ENCODE results near the gene MKI67. TPM values are rescaled to one million over a fixed set of nuclear protein-coding genes. Genes with fewer than 3 reads are reported as not detected.
A peak's percentile ranks its signal among the peaks of the same experiment; 100 is the strongest.
"Not testable (repeated sequence)": the region's sequence is repeated elsewhere in the genome, so short reads cannot be mapped to it uniquely, and the experiment has no call there.

MKI67 gene
- total RNA-seq, 1 experiment from 2014 or later: 151 TPM

DNA sequence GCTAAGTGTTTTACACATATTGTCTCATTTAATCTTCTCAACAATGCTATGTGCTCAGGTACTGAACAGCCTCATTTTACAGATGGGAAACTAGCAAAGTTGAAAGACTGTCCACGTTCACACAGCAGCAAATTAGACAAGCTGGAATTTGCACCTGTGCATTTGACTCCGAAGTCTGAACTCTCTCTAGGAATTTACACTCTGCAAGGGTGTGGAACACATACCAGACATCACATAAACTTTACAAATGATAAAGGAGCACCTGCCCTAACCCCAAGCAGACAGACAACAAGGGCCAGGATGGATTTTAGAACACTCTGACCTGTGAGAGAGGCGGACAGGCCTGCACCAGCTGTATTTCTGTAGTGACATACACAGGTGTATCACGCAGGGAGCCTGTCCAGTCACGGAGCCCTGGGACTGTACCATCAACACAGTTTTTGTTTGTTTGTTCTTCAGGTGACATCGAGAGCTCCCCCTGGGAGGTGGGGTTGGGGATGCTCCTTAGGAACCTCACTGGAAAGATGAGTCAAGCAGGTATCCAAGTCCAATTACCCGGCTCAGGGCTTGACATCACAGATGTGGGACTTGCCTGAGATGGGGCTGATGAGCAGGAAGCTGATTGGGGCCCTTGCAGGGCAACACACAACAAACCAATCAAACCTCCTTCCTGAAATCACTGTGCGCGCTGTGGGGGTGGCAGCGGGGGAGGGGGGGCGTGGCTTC, 31.0 kb downstream of the MKI67 start:
- POLR2A ChIA-PET: no interaction called here
- Histone ChIP-seq H3K9me3 (ENCODE audit: control insufficient read depth, insufficient read depth, low read depth, low read length) (no peaks in the 10 kb centered on the region), H3K27me3 (ENCODE audit: control insufficient read depth, insufficient read depth, low read length) (no peaks in the 10 kb centered on the region), H3K36me3 (ENCODE audit: control insufficient read depth, insufficient read depth, low read length) (peaks cover 15% of the 10 kb centered on the region), H3K4me1 (ENCODE audit: control insufficient read depth, insufficient read depth, low read length) (peaks cover 4% of the 10 kb centered on the region; the same call in 1 of the 2 replicates), H3K4me3 (ENCODE audit: low read depth in 2 of 2, low read length in 2 of 2) (no peak overlapping the region), H3K27ac (ENCODE audit: low read length) (no peak overlapping the region)
- DNase-seq (ENCODE audit: low read depth, low spot score) (no peak), ATAC-seq (peak; percentile 62)
- BruUV-seq (replicated peaks): no TSS peak
- CTCF ChIA-PET: no interaction called here
- intact Hi-C loops (cut with micrococcal nuclease; ENCODE audit: unreplicated experiment): no loop called here
- in situ Hi-C loops (cut with HindIII; ENCODE audit: low pct_unique_long_range_greater_than_20kb, low sequenced_read_pairs): no loop called here
- TF ChIP-seq POLR2AphosphoS5 (IDR thresholded peaks at IDR 0.05; ENCODE audit: low read depth, low read length) (no peak; the same call in 1 of the 2 replicates), SIN3A (IDR thresholded peaks at IDR 0.05; ENCODE audit: borderline replicate concordance, insufficient read depth, low read depth, low read length) (no peak), TCF7L2 (IDR thresholded peaks at IDR 0.05; ENCODE audit: low read depth, low read length) (no peak)
- TF ChIP-seq, protein P1, sequence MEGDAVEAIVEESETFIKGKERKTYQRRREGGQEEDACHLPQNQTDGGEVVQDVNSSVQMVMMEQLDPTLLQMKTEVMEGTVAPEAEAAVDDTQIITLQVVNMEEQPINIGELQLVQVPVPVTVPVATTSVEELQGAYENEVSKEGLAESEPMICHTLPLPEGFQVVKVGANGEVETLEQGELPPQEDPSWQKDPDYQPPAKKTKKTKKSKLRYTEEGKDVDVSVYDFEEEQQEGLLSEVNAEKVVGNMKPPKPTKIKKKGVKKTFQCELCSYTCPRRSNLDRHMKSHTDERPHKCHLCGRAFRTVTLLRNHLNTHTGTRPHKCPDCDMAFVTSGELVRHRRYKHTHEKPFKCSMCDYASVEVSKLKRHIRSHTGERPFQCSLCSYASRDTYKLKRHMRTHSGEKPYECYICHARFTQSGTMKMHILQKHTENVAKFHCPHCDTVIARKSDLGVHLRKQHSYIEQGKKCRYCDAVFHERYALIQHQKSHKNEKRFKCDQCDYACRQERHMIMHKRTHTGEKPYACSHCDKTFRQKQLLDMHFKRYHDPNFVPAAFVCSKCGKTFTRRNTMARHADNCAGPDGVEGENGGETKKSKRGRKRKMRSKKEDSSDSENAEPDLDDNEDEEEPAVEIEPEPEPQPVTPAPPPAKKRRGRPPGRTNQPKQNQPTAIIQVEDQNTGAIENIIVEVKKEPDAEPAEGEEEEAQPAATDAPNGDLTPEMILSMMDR (IDR thresholded peaks at IDR 0.05): no peak
- TF ChIP-seq, protein P2, sequence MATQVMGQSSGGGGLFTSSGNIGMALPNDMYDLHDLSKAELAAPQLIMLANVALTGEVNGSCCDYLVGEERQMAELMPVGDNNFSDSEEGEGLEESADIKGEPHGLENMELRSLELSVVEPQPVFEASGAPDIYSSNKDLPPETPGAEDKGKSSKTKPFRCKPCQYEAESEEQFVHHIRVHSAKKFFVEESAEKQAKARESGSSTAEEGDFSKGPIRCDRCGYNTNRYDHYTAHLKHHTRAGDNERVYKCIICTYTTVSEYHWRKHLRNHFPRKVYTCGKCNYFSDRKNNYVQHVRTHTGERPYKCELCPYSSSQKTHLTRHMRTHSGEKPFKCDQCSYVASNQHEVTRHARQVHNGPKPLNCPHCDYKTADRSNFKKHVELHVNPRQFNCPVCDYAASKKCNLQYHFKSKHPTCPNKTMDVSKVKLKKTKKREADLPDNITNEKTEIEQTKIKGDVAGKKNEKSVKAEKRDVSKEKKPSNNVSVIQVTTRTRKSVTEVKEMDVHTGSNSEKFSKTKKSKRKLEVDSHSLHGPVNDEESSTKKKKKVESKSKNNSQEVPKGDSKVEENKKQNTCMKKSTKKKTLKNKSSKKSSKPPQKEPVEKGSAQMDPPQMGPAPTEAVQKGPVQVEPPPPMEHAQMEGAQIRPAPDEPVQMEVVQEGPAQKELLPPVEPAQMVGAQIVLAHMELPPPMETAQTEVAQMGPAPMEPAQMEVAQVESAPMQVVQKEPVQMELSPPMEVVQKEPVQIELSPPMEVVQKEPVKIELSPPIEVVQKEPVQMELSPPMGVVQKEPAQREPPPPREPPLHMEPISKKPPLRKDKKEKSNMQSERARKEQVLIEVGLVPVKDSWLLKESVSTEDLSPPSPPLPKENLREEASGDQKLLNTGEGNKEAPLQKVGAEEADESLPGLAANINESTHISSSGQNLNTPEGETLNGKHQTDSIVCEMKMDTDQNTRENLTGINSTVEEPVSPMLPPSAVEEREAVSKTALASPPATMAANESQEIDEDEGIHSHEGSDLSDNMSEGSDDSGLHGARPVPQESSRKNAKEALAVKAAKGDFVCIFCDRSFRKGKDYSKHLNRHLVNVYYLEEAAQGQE (IDR thresholded peaks at IDR 0.05; ENCODE audit: insufficient read depth in 1 of 2, low read depth in 2 of 2, low read length in 1 of 2): no peak

DNA sequence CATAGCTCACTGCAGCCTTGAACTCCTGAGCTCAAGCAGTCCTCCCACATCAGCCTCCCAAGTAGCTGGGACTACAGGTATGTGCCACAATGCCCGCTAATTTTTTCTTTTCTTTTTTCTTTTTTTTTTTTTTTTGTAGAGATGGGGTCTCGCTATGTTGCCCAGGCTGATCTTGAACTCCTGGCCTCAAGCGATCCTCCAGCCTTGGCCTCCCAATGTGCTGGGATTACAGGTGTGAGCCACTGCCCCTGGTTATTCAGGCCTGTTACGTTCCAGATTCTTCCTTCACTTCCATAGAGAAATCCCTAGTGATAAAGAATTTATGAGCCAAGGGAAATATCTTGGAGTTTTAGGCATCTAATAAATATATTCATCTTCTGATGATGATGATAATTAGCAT, 31.6 kb downstream of the MKI67 start:
- H3K27ac ChIP-seq (ENCODE audit: low read length); DNase-seq (ENCODE audit: low read depth, low spot score); H3K27me3 ChIP-seq (ENCODE audit: control insufficient read depth, insufficient read depth, low read length); ATAC-seq; CTCF ChIA-PET; H3K4me1 ChIP-seq (ENCODE audit: control insufficient read depth, insufficient read depth, low read length); BruUV-seq (replicated peaks); H3K4me3 ChIP-seq (ENCODE audit: low read depth in 2 of 2, low read length in 2 of 2); H3K9me3 ChIP-seq (ENCODE audit: control insufficient read depth, insufficient read depth, low read depth, low read length); POLR2A ChIA-PET; intact Hi-C loops (cut with micrococcal nuclease; ENCODE audit: unreplicated experiment); in situ Hi-C loops (cut with HindIII; ENCODE audit: low pct_unique_long_range_greater_than_20kb, low sequenced_read_pairs): not testable (repeated sequence)
- peaks cover 12% of the 10 kb centered on the region for H3K36me3 ChIP-seq (ENCODE audit: control insufficient read depth, insufficient read depth, low read length)

DNA sequence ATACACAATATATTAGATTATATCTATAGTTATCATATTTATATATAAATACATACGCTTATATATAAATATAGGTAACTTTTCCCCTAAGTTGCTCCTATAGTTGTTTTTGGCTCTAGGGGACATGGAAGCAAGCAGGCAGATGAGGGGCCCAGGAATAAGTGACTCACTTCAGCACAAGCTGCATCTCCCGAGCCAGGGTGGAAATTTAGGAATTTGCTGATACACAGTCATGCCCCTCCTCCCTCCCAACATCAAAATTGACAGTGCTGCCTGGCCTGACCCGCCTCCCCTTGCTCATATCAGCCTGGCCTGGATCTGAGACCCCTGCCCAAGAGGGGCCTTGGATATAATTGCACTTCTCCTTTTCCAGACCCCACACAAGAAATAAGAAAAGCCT, 33.8 kb downstream of the MKI67 start:
- no peak overlapping the region for H3K27ac ChIP-seq (ENCODE audit: low read length)
- peaks cover 4% of the 10 kb centered on the region; the same call in 1 of the 2 replicates for H3K4me1 ChIP-seq (ENCODE audit: control insufficient read depth, insufficient read depth, low read length)
- intact Hi-C loops (cut with micrococcal nuclease; ENCODE audit: unreplicated experiment): no loop called here
- POLR2A ChIA-PET: no interaction called here
- no peaks in the 10 kb centered on the region for H3K27me3 ChIP-seq (ENCODE audit: control insufficient read depth, insufficient read depth, low read length)
- ATAC-seq: no peak
- BruUV-seq (replicated peaks): no TSS peak
- DNase-seq (ENCODE audit: low read depth, low spot score): no peak
- CTCF ChIA-PET: no interaction called here
- TF ChIP-seq TCF7L2 (IDR thresholded peaks at IDR 0.05; ENCODE audit: low read depth, low read length) (no peak), POLR2AphosphoS5 (IDR thresholded peaks at IDR 0.05; ENCODE audit: low read depth, low read length) (no peak), SIN3A (IDR thresholded peaks at IDR 0.05; ENCODE audit: borderline replicate concordance, insufficient read depth, low read depth, low read length) (no peak)
- TF ChIP-seq, protein P2 (IDR thresholded peaks at IDR 0.05; ENCODE audit: insufficient read depth in 1 of 2, low read depth in 2 of 2, low read length in 1 of 2): no peak
- TF ChIP-seq, protein P1 (IDR thresholded peaks at IDR 0.05): no peak
- no peak overlapping the region for H3K4me3 ChIP-seq (ENCODE audit: low read depth in 2 of 2, low read length in 2 of 2)
- H3K36me3 ChIP-seq (ENCODE audit: control insufficient read depth, insufficient read depth, low read length): no peaks in the 10 kb centered on the region
- in situ Hi-C loops (cut with HindIII; ENCODE audit: low pct_unique_long_range_greater_than_20kb, low sequenced_read_pairs): no loop called here
- no peaks in the 10 kb centered on the region for H3K9me3 ChIP-seq (ENCODE audit: control insufficient read depth, insufficient read depth, low read depth, low read length)

Measured in Panc1 (cell line).